GM12878 (cell line): ENCODE measurements around the gene ISG20. TPM values are rescaled to one million over a fixed set of nuclear protein-coding genes. Genes with fewer than 3 reads are reported as not detected.

Source experiments
- ATAC-seq: fragments of 200-7000 bp; cut with Tn5 transposase; 3 replicates; pipeline ENCODE4 v1.9.1; 2020; ENCODE audit warnings: mild to moderate bottlenecking, moderate library complexity
- BruUV-seq: library from RNA; stranded (reverse); fragments of 400-500 nt; replicated peaks from 2 replicates; lab custom pipeline; 2021; lab: Mats Ljungman, UMichigan
- CTCF ChIA-PET: fragments of 300-600 bp; sonication (Branson Sonifier 250); formaldehyde crosslinking; extraction: SDS; loops from one replicate; lab custom pipeline; 2021; ENCODE audit warnings: inconsistent platforms; lab: Yijun Ruan, JAX
- POLR2A ChIA-PET: fragments of 350-600 bp; formaldehyde crosslinking; extraction: SDS; loops from one replicate; lab custom pipeline; 2021; ENCODE audit warnings: inconsistent platforms; lab: Charles Lee
- RAD21 ChIA-PET: fragments of 300-600 bp; sonication (Branson Sonifier 250); formaldehyde crosslinking; loops from one replicate; lab custom pipeline; 2023; ENCODE audit warnings: antibody characterized with exemption; ENCODE audit not compliant: unreplicated experiment; lab: Charles Lee
- SMC1A ChIA-PET: fragments of 300-600 bp; sonication (Branson Sonifier 250); formaldehyde crosslinking; loops from one replicate; lab custom pipeline; 2023; ENCODE audit not compliant: unreplicated experiment, uncharacterized antibody; lab: Charles Lee
- DNase-seq: peaks from one replicate; pipeline ENCODE4 v3.0.0-alpha.2; 2011; ENCODE audit warnings: low read depth, low spot score
- FAIRE-seq: peaks from 3 replicates; lab custom pipeline; 2011; peaks lifted over from hg19 to GRCh38; lab: Jason Lieb, UNC
- H2AFZ ChIP-seq: 2 replicates; pipeline ENCODE4 v1.6.0; 2011; ENCODE audit warnings: low read depth, low read length, control low read depth; ENCODE audit not compliant: control insufficient read depth
- H3K27ac ChIP-seq: 2 replicates; pipeline ENCODE4 v1.5.1; 2011; ENCODE audit warnings: control low read depth; ENCODE audit not compliant: control insufficient read depth, insufficient read depth
- H3K27me3 ChIP-seq, 2 experiments: replicated peaks in 1 of 2; 2 replicates each; pipeline versions ENCODE4 v1.6.0 to v1.6.1; 2011; ENCODE audit warnings: low read length in 1 of 2; ENCODE audit not compliant: control insufficient read depth in 2 of 2, insufficient read depth in 2 of 2
- H3K36me3 ChIP-seq, 2 experiments: 2 replicates each; pipeline ENCODE4 v1.5.1; 2011; ENCODE audit warnings: low read length in 1 of 2; ENCODE audit not compliant: control insufficient read depth in 2 of 2, insufficient read depth in 2 of 2
- H3K4me1 ChIP-seq: 2 replicates; pipeline ENCODE4 v1.6.1; 2011; ENCODE audit warnings: mild to moderate bottlenecking, low read length, moderate library complexity, mixed read lengths; ENCODE audit not compliant: control insufficient read depth, insufficient read depth
- H3K4me2 ChIP-seq: 2 replicates; pipeline ENCODE4 v1.6.0; 2011; ENCODE audit warnings: control low read depth; ENCODE audit not compliant: control insufficient read depth, insufficient read depth
- H3K4me3 ChIP-seq: fragments of 200-600 bp; sonication (generic); 2 replicates; pipeline ENCODE4 v1.5.1; 2016
- H3K79me2 ChIP-seq: 2 replicates; pipeline ENCODE4 v1.6.0; 2011; ENCODE audit warnings: low read length; ENCODE audit not compliant: control insufficient read depth, insufficient read depth
- H3K9ac ChIP-seq: 2 replicates; pipeline ENCODE4 v1.8.0; 2011; ENCODE audit warnings: low read length, control low read depth, mixed read lengths; ENCODE audit not compliant: control insufficient read depth, insufficient read depth
- H3K9me3 ChIP-seq: replicated peaks from 3 replicates; pipeline ENCODE4 v1.5.1; 2011; ENCODE audit warnings: mild to moderate bottlenecking, low read length; ENCODE audit not compliant: control insufficient read depth, insufficient read depth
- H4K20me1 ChIP-seq: 2 replicates; pipeline ENCODE4 v1.6.0; 2011; ENCODE audit not compliant: control insufficient read depth, insufficient read depth
- BHLHE40 ChIP-seq, 2 experiments: fragments of 450-650 bp in 1 of 2; IDR thresholded peaks; 2 replicates each; pipeline ENCODE4 v1.6.1; 2011 to 2017; ENCODE audit warnings: low read depth in 2 of 2, borderline replicate concordance in 1 of 2, improper control_type of control experiment in 1 of 2, low read length in 1 of 2, mild to moderate bottlenecking in 1 of 2
- CEBPZ ChIP-seq: fragments of 150-350 bp; IDR thresholded peaks from 2 replicates; pipeline ENCODE4 v1.6.1; 2016; ENCODE audit warnings: low read depth, low read length
- HDGF ChIP-seq: fragments of 450-650 bp; IDR thresholded peaks from 2 replicates; pipeline ENCODE4 v1.6.1; 2016; ENCODE audit warnings: antibody characterized with exemption
- NFXL1 ChIP-seq: fragments of 450-650 bp; IDR thresholded peaks from 2 replicates; pipeline ENCODE4 v1.6.1; 2017; ENCODE audit warnings: antibody characterized with exemption, mild to moderate bottlenecking, borderline replicate concordance
- PAX8 ChIP-seq: fragments of 450-650 bp; IDR thresholded peaks from 2 replicates; pipeline ENCODE4 v1.6.1; 2017; ENCODE audit warnings: mild to moderate bottlenecking, moderate library complexity
- POLR2A ChIP-seq: IDR thresholded peaks from 2 replicates; pipeline ENCODE4 v1.6.1; 2011; ENCODE audit warnings: low read depth, mild to moderate bottlenecking, low read length
- SMC3 ChIP-seq: IDR thresholded peaks from 2 replicates; pipeline ENCODE4 v1.6.1; 2011; ENCODE audit warnings: low read length, improper control_type of control experiment, borderline replicate concordance
- ZBTB4 ChIP-seq: fragments of 450-650 bp; formaldehyde crosslinking; IDR thresholded peaks from 2 replicates; pipeline ENCODE4 v1.4.0; 2022; ENCODE audit warnings: mild to moderate bottlenecking, moderate library complexity
- WGBS: methylation state at CpG from one replicate; pipeline ENCODE4 v1.1.6; 2016; ENCODE audit warnings: low lambda C conversion rate; ENCODE audit not compliant: insufficient replicate concordance, insufficient coverage; ENCODE audit errors: missing lambda C conversion rate; 5-methylcytosine and 5-hydroxymethylcytosine counted together
- in situ Hi-C: fragments of 300-500 bp; cut with MboI; formaldehyde crosslinking; loops from 9 replicates; pipeline ENCODE4 v1.14.3; 2018; ENCODE audit warnings: mixed read lengths
- intact Hi-C: fragments of 100-400 bp; cut with micrococcal nuclease; formaldehyde crosslinking; loops from one replicate; pipeline ENCODE4 v1.14.2; 2022; ENCODE audit not compliant: unreplicated experiment
- polyA plus RNA-seq, 11 experiments: library from polyadenylated mRNA; depleted of rRNA in 4 of 11; unstranded in 6 of 11; stranded (reverse) in 5 of 11; fragments of >200 nt; fragmentation: Nextera tagmentation in 4 of 11; fragmentation: Illumina TruSeq in 1 of 11; extraction: Ambion mirVana in 4 of 11; extraction: Trizol in 1 of 11; gene quantifications; 1 replicate in 1 of 11; 2 replicates in 10 of 11; pipeline versions ENCODE4 v1.2.1 to v1.2.3, GENCODE V29; 2011 to 2016; ENCODE audit warnings: inconsistent platforms in 2 of 11, missing spikeins in 2 of 11, low read depth in 1 of 11
- total RNA-seq, 4 experiments: library from RNA; depleted of rRNA in 3 of 4; stranded (reverse); fragments of >200 nt in 3 of 4; fragmentation: Illumina TruSeq in 1 of 4; extraction: Trizol in 1 of 4; gene quantifications; 2 replicates each; pipeline versions ENCODE4 v1.2.1 to v1.2.3, GENCODE V29; 2013 to 2021

ISG20 gene
- total and polyA plus RNA-seq, 10 of the 15 experiments (the other 5 are each of a cell fraction or from before 2014, with no cell fraction given), result 23.4 to 210 (median 85.9) TPM

GRCh38 chr15:88630141-88630721, 8.6 kb upstream of the ISG20 start:
- H3K27me3 ChIP-seq, result no peaks in the 10 kb centered on the region
- ChIA-PET RAD21 (no interaction called here), CTCF (interaction anchor here (1.0 to 2.5 kb wide), 2 partner anchors 8 to 132 kb away, joined by 3 to 8 read pairs; no protein-coding TSS in a partner anchor), POLR2A (interaction anchor here (0.6 to 2.3 kb wide), 2 partner anchors 9 to 150 kb away, joined by 3 to 8 read pairs; partner anchors contain the start of gene AEN), SMC1A (interaction anchor here (1.6 to 3.3 kb wide), 2 partner anchors 8 to 24 kb away, joined by 4 to 15 read pairs; partner anchors contain the start of gene ISG20)
- no TSS peak for BruUV-seq
- peaks cover 18% of the 10 kb centered on the region for H4K20me1 ChIP-seq
- peaks cover 32 to 38% of the 10 kb centered on the region in 2 experiments for H3K36me3 ChIP-seq
- H3K9me3 ChIP-seq, result no peaks in the 10 kb centered on the region
- peaks cover 55% of the 10 kb centered on the region for H3K4me1 ChIP-seq
- peaks cover 55% of the 10 kb centered on the region for H3K79me2 ChIP-seq
- H3K4me3 ChIP-seq, result no peak overlapping the region
- no peak overlapping the region for H3K4me2 ChIP-seq
- no peak overlapping the region for H2AFZ ChIP-seq
- ATAC-seq (peak; percentile 60), DNase-seq (no peak), FAIRE-seq (no peak)
- WGBS, result 29% methylated on average over 9 of the region's 9 CpGs
- in situ Hi-C loops, result no loop called here
- no peak overlapping the region for H3K9ac ChIP-seq
- no peak for TF ChIP-seq BHLHE40 (IDR thresholded peaks at IDR 0.05; ENCODE audit: borderline replicate concordance in 1 of 2, low read depth in 2 of 2, low read length in 1 of 2)
- peak; percentile 45 for TF ChIP-seq POLR2A
- TF ChIP-seq, all 136 proteins: peak for 1
- intact Hi-C loops, result no loop called here
- no peak overlapping the region for H3K27ac ChIP-seq

GRCh38 chr15:88630798-88631463, 7.9 kb upstream of the ISG20 start:
- in situ Hi-C loops, result no loop called here
- CTCF ChIA-PET, result interaction anchor here (1.0 to 2.5 kb wide), 3 partner anchors 9 to 132 kb away, joined by 3 to 9 read pairs (median 8); no protein-coding TSS in a partner anchor
- Histone ChIP-seq H4K20me1 (peaks cover 18% of the 10 kb centered on the region), H3K9me3 (no peaks in the 10 kb centered on the region), H3K9ac (no peak overlapping the region), H3K4me2 (no peak overlapping the region), H3K27ac (no peak overlapping the region), H3K79me2 (peaks cover 51% of the 10 kb centered on the region), H3K4me1 (peaks cover 60% of the 10 kb centered on the region), H3K27me3 (no peaks in the 10 kb centered on the region), H2AFZ (no peak overlapping the region), H3K36me3 (peaks cover 32 to 39% of the 10 kb centered on the region in 2 experiments), H3K4me3 (no peak overlapping the region)
- 75% methylated on average over 7 of the region's 7 CpGs for WGBS
- POLR2A ChIA-PET, result interaction anchor here (0.6 to 2.3 kb wide), 3 partner anchors 9 to 151 kb away, joined by 3 to 8 read pairs (median 3); partner anchors contain the start of gene AEN
- FAIRE-seq, result no peak
- RAD21 ChIA-PET, result no interaction called here
- no TSS peak for BruUV-seq
- SMC1A ChIA-PET, result interaction anchor here (1.1 to 1.6 kb wide), 2 partner anchors 23 to 460 kb away, joined by 3 to 4 read pairs; no protein-coding TSS in a partner anchor
- ATAC-seq, result no peak
- DNase-seq, result no peak
- intact Hi-C loops, result no loop called here
- TF ChIP-seq ZBTB4 (CRISPR knock-in tag) (no peak), PAX8 (no peak), HDGF (no peak), CEBPZ (no peak), SMC3 (no peak), NFXL1 (no peak)
